Endodermal cell (in vitro differentiated cells): ENCODE results near the gene FPR1. TPM values are rescaled to one million over a fixed set of nuclear protein-coding genes. Genes with fewer than 3 reads are reported as not detected.

Source experiments
- DNase-seq: peaks from one replicate; pipeline ENCODE4 v3.0.0-alpha.2; 2017
- H3K27ac ChIP-seq: 2 replicates; pipeline ENCODE4 v1.5.1; 2013; ENCODE audit warnings: mild to moderate bottlenecking, low read depth, low read length, moderate library complexity
- H3K27me3 ChIP-seq: 2 replicates; pipeline ENCODE4 v1.6.1; 2013; ENCODE audit warnings: mild to moderate bottlenecking, low read length, moderate library complexity; ENCODE audit not compliant: insufficient read depth, control insufficient read depth, poor library complexity, severe bottlenecking
- H3K36me3 ChIP-seq: 2 replicates; pipeline ENCODE4 v1.7.0; 2013; ENCODE audit warnings: mild to moderate bottlenecking, low read length, moderate library complexity; ENCODE audit not compliant: control insufficient read depth, insufficient read depth
- H3K4me1 ChIP-seq: one replicate; pipeline ENCODE4 v1.7.0; 2013; ENCODE audit warnings: low read length; ENCODE audit not compliant: control insufficient read depth, insufficient read depth
- H3K4me3 ChIP-seq: 2 replicates; pipeline ENCODE4 v1.5.1; 2013; ENCODE audit warnings: mild to moderate bottlenecking, low read length, moderate library complexity
- H3K9ac ChIP-seq: 2 replicates; pipeline ENCODE4 v1.6.1; 2013; ENCODE audit warnings: mild to moderate bottlenecking, low read length, moderate library complexity; ENCODE audit not compliant: poor library complexity, severe bottlenecking; ENCODE audit errors: extremely low read depth
- H3K9me3 ChIP-seq: 2 replicates; pipeline ENCODE4 v1.6.1; 2013; ENCODE audit warnings: mild to moderate bottlenecking, low read length, moderate library complexity; ENCODE audit not compliant: control insufficient read depth
- H3K27ac Mint-ChIP-seq: 2 replicates; pipeline ENCODE4 v1.8.0; 2020; ENCODE audit warnings: mixed read lengths
- H3K27me3 Mint-ChIP-seq: 2 replicates; pipeline ENCODE4 v1.8.0; 2021; ENCODE audit warnings: mild to moderate bottlenecking, mixed read lengths; ENCODE audit not compliant: insufficient read depth
- H3K36me3 Mint-ChIP-seq: 2 replicates; pipeline ENCODE4 v1.8.0; 2020; ENCODE audit warnings: low read depth, mixed read lengths
- H3K4me1 Mint-ChIP-seq: 2 replicates; pipeline ENCODE4 v1.8.0; 2020; ENCODE audit warnings: mixed read lengths
- H3K4me3 Mint-ChIP-seq: 2 replicates; pipeline ENCODE4 v1.8.0; 2020; ENCODE audit warnings: mild to moderate bottlenecking, moderate library complexity, mixed read lengths
- H3K9me3 Mint-ChIP-seq: 2 replicates; pipeline ENCODE4 v1.8.0; 2020; ENCODE audit warnings: mild to moderate bottlenecking, mixed read lengths
- WGBS, 2 experiments: methylation state at CpG; one replicate each; pipeline versions ENCODE4 v1.1.5 to v1.1.7; 2013; ENCODE audit warnings: missing lambda C conversion rate in 2 of 2, mixed read lengths in 1 of 2; ENCODE audit not compliant: insufficient coverage in 1 of 2, insufficient read length in 1 of 2; 5-methylcytosine and 5-hydroxymethylcytosine counted together
- total RNA-seq, 2 donors: library from RNA; stranded (reverse); fragmentation: NEBNext Ultra II Directional in 1 of 2; extraction: Animal tissue kit (Norgen Biotek cat#: 25700) in 1 of 2; gene quantifications; 2 replicates in 1 of 2; 3 replicates in 1 of 2; pipeline ENCODE4 v1.2.1, GENCODE V29; 2021
- TF ChIP-seq, protein P1 (sequence below): fragments of 200-600 bp; sonication (generic); conservative IDR thresholded peaks from 2 replicates; pipeline ENCODE4 v1.5.0; 2021; ENCODE audit warnings: antibody characterized with exemption, mild to moderate bottlenecking

FPR1 gene
- total RNA-seq, 2 donors from 2014 or later, result not detected

DNA sequence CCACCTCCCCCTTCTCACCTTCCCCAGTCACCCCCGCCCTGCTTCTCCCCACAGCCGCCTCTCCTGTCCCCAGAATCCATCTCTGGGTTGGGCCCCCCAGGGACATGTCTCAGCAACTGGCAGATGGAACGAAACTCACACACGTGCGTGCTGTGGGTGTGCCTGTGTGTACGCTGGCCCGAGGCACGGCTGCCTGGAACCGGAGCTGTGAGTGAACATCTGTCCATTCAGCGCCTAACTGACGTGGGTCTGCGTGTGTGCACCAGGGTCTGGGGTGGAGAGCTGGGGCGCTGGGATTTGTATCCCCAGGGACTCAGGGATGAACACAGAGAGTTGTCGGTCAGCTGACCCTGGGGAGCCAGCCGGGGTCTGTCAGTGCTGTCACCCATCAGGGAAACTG lies 27.1 kb downstream of the FPR1 start:
- Histone ChIP-seq H3K4me1 (no peaks in the 10 kb centered on the region), H3K27ac (no peak overlapping the region), H3K27me3 (peaks cover 28% of the 10 kb centered on the region), H3K4me3 (no peak overlapping the region), H3K36me3 (no peaks in the 10 kb centered on the region), H3K9me3 (no peaks in the 10 kb centered on the region), H3K9ac (no peak overlapping the region)
- H3K4me1 Mint-ChIP-seq, result no peaks in the 10 kb centered on the region
- H3K4me3 Mint-ChIP-seq, result no peak overlapping the region
- TF ChIP-seq, protein P1, sequence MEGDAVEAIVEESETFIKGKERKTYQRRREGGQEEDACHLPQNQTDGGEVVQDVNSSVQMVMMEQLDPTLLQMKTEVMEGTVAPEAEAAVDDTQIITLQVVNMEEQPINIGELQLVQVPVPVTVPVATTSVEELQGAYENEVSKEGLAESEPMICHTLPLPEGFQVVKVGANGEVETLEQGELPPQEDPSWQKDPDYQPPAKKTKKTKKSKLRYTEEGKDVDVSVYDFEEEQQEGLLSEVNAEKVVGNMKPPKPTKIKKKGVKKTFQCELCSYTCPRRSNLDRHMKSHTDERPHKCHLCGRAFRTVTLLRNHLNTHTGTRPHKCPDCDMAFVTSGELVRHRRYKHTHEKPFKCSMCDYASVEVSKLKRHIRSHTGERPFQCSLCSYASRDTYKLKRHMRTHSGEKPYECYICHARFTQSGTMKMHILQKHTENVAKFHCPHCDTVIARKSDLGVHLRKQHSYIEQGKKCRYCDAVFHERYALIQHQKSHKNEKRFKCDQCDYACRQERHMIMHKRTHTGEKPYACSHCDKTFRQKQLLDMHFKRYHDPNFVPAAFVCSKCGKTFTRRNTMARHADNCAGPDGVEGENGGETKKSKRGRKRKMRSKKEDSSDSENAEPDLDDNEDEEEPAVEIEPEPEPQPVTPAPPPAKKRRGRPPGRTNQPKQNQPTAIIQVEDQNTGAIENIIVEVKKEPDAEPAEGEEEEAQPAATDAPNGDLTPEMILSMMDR, result no peak
- no peaks in the 10 kb centered on the region for H3K36me3 Mint-ChIP-seq
- DNase-seq, result no peak
- H3K27me3 Mint-ChIP-seq, result peaks cover 48% of the 10 kb centered on the region
- WGBS, 2 experiments, result 87 to 88% methylated on average over 13 to 15 of the region's 15 CpGs
- peaks cover 5% of the 10 kb centered on the region for H3K9me3 Mint-ChIP-seq
- H3K27ac Mint-ChIP-seq, result no peak overlapping the region

DNA sequence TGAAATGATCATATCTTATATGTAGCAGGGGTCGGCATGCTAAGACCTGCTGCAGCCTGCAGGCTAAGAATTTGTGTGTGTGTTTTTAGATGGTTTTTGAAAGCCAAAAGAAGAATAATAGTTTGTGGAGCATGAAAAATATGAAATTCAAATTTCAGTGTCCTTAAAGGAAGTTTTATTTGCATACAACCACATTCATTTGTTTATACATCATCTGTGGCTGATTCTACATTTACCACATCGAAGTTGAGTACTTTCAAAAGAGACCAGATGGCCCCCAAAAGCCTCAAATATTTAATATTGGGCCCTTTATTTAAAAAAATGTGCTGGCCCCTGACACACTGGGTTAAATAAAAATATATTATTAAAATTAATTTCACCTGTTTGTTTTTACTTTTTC lies 29.2 kb downstream of the FPR1 start:
- Histone ChIP-seq H3K4me3 (no peak overlapping the region), H3K4me1 (no peaks in the 10 kb centered on the region), H3K27ac (no peak overlapping the region), H3K9me3 (no peaks in the 10 kb centered on the region), H3K9ac (no peak overlapping the region), H3K27me3 (peaks cover 48% of the 10 kb centered on the region), H3K36me3 (no peaks in the 10 kb centered on the region)
- no peak for DNase-seq
- WGBS, 2 experiments, result 83 to 84% methylated on average over 1 to 2 of the region's 2 CpGs
- TF ChIP-seq, protein P1, result no peak
- Mint-ChIP-seq H3K4me3 (no peak overlapping the region), H3K4me1 (no peaks in the 10 kb centered on the region), H3K9me3 (no peaks in the 10 kb centered on the region), H3K27ac (no peak overlapping the region), H3K27me3 (peaks cover 67% of the 10 kb centered on the region), H3K36me3 (no peaks in the 10 kb centered on the region)

DNA sequence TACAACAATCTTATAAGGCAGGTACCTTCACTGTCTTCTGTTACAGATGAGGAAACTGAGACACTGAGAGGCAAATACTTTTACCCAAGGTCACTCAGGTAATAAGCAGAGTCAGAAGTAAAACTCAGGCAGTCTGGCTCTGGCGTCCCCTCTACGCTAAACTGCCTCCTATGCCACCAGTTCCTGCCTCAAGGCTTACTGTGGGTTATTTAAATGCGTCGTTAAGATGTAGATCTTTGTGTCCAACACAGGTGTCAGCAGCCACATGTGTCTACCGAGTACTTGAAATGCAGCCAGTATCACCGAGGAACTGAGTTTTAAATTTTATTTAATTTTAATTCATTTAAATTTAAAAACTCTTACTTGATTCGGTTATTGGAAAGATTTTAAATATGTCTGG lies 29.8 kb downstream of the FPR1 start:
- peaks cover 54% of the 10 kb centered on the region for H3K27me3 ChIP-seq
- TF ChIP-seq, protein P1, result no peak
- no peaks in the 10 kb centered on the region for H3K4me1 ChIP-seq
- Mint-ChIP-seq H3K9me3 (no peaks in the 10 kb centered on the region), H3K27ac (no peak overlapping the region), H3K4me3 (no peak overlapping the region), H3K36me3 (no peaks in the 10 kb centered on the region), H3K27me3 (peaks cover 71% of the 10 kb centered on the region), H3K4me1 (no peaks in the 10 kb centered on the region)
- no peak overlapping the region for H3K9ac ChIP-seq
- H3K27ac ChIP-seq, result no peak overlapping the region
- whole genome bisulfite sequencing, 2 experiments, result 83 to 92% methylated on average over 4 to 5 of the region's 7 CpGs
- DNase-seq, result no peak
- no peak overlapping the region for H3K4me3 ChIP-seq
- H3K9me3 ChIP-seq, result no peaks in the 10 kb centered on the region
- H3K36me3 ChIP-seq, result no peaks in the 10 kb centered on the region
